GM21367 (cell line): ENCODE data around the gene OGFOD3.
"Not testable (repeated sequence)": the region's sequence is repeated elsewhere in the genome, so short reads cannot be mapped to it uniquely, and the experiment has no call there.

Source experiments
- ATAC-seq: cut with Tn5 transposase; IDR thresholded peaks from one replicate; pipeline ENCODE4 v1.9.1; 2021; ENCODE audit not compliant: unreplicated experiment

Gene OGFOD3

GRCh38 chr17:82435601-82436583, 17.5 kb upstream of the OGFOD3 start:
- no peak for ATAC-seq

DNA sequence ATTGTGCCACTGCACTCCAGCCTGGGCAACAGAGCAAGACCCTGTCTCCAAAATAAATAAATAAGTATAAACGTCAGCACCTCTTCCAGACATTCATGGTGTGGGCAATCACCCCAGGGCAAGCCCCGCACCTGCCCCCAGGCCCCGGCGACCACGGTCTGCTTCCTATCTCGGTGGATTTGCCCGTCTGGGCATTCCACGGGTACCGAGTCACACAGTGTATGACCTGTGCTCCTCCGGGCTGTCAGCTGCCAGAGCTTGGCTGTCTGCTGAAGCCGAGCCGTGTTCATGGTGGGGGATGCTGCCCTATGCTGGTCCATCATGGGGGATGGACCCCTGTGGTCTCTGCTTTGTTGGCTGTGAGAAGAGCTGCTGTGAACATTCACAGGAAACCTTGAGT, 16.7 kb upstream of the OGFOD3 start:
- ATAC-seq: no peak

DNA sequence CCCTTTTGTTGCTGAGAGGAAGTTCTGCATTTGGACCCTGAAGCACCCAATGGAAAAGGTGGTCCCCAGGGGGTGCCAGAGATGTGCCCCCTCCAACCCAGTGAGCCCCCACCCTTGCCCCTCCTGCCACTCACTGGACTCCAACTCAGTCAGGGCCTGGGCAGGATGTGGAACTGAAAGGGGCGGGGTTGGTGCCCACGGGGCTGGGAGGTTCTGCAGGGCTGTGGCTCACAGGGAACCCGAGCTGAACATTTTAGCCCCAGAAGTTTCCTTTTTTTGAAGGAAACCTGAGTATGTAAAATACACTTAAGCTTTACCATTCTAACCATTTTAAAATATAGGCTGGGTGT, 15.8 kb upstream of the OGFOD3 start:
- no peak for ATAC-seq

DNA sequence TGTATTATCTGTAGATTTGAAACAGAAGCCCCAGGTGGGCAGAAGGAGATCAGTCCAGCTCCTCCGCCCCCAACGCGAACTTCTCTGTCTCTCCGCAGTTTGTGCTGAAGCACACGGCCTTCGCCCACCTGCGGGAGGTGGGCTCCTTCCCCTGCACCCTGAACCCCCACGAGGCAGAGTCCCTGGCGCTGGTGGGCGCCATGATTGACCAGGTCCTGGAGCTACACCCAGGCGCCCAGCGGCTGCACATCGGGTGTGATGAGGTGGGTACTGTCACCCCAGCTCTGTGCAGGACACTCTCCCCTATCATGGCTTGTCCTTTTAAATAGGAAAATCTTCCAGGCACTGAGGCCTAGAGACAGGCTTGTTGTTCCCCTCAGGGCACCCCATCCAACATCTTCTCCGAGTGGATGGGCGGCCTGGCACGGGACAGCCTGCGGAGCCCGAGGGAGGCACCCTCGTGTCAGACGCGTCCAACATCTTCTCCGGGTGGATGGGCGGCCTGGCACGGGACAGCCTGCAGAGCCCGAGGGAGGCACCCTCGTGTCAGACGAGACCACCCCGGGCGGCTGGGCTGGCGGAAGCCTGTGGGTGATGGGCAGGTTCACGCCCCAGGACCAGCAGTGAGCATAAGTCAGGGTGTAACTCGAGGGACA, 15.3 kb upstream of the OGFOD3 start:
- ATAC-seq: no peak

DNA sequence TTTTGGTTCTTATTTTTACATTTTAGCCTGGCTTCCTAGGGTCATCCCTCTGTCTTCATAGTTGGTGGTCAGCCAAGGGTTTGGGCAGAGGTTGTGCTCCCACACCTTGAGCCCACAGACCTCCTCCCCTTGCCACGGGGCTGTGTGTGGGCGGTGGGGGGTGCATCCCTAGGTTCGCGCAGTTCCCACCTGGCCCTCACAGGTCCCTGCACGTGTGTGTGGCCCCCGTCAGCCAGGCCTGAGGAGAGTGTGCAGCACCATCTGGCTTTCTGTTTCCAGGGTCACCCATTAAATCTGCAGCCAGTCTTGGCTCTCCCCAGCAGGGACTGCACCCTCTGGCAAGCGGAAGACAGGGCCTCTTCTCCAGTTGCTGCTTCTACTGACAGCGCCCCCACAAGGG, 13.6 kb upstream of the OGFOD3 start:
- ATAC-seq: no peak

DNA sequence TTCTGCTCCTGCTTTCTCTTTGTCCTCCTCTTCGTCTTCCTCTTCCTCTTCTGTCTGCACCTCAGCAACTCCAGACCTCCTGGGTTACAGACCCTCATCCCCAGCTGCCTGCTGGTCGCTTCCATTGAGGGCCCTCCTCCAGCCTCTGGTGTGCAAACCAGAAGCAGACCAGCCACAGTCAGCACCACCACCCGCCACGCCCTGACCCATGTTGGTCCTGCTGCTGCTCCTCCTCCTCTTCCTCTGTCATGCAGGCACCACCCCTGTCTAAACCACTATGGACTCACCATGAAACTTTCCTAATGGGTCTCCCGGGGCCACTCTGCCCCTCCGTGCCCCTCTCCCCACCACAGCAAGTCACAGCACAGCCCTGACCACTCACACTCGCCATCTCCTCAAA, 11.4 kb upstream of the OGFOD3 start:
- no peak for ATAC-seq

DNA sequence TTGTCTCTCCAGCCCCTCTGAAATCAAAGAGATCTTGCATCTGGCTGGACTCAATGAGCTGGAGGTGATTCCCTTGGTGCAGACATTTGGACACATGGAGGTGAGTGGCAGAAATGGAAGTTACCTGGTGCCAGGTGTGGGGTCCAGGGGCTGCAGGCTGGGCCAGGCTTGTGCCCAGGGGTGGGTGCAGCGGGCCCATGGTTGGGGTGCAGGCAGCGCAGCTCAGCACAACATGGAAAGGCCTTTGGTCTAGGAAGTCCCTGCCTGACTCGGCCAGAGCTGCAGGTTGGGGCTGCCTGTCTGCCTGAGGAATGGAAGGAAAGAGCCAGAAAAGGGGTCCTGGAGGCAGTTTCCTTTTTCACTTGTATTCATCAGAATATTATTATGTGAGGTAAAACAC, 10.2 kb upstream of the OGFOD3 start:
- ATAC-seq: no peak

DNA sequence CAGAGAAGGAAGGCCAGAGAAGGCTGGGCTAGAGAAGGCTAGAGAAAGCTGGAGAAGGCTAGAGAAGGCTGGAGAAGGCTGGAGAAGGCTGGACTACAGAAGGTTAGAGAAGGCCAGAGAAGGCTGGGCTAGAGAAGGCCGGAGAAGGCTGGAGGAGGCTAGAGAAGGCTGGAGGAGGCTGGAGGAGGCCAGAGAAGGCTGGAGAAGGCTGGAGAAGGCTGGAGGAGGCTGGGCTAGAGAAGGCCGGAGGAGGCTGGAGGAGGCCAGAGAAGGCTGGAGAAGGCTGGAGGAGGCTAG, 6.4 kb upstream of the OGFOD3 start:
- ATAC-seq: no peak

DNA sequence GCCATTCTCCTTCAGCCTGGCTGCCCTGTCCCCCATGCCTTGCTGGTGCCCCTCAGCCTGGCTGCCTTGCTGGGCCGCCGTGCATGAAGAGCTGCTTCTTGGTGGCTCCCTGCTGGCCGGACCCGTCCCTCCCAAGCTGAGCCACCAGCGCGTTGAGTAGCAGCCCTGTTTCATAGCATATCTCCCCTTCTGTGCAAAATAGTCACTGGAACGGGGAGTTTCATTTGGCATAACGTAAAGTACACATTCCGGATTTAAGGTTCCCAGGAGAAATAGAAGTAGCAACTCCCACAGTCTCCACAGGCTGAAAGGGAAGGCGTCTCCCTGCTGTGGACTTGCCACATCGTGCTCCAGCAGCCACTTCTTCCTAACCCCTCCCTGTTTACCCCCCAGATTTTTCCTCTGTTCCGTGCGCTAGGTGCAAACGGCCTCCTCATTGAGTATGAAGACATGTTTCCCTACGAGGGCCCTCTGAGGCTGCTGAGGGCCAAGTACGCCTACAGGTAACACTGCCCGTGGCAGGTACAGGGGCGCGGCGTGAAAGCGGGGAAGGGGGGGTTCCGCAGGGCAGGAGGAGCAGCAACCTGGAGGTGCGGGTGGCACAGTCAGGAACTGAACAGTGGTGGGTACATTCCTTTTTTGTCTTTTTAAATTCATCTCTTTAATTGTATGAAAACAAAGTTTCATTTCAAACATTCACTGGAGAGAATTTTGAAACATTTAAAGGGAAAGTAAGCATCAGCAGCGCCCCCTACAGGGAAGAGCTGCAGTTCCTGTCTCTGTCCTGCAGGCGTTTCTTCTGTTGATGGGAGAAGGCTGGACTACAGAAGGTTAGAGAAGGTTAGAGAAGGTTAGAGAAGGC, 5.8 kb upstream of the OGFOD3 start:
- no peak for ATAC-seq

- ATAC-seq: no peak
These were observed 1.2 kb upstream of the OGFOD3 start for GRCh38 chr17:82419540-82419939.

DNA sequence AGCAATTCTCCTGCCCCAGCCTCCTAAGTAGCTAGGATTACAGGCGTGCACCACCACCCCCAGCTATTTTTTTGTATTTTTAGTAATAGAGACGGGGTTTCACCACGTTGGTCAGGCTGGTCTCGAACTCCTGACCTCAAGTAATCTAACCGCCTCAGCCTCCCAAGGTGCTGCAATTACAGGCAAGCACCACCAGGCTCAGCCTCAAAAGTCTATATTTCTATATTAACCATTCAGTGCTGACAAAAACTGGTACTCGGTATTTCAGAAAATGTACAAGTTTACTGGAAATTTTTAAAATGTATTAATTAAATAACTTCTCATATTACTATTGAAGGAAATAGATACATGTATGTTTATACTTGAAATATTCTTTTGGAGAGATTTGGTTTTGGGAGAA, 1.6 kb downstream of the OGFOD3 start:
- no peak for ATAC-seq

- ATAC-seq: no peak
These were observed 2.1 kb downstream of the OGFOD3 start for GRCh38 chr17:82416264-82416663.

GRCh38 chr17:82415786-82416185, 2.6 kb downstream of the OGFOD3 start:
- no peak for ATAC-seq

DNA sequence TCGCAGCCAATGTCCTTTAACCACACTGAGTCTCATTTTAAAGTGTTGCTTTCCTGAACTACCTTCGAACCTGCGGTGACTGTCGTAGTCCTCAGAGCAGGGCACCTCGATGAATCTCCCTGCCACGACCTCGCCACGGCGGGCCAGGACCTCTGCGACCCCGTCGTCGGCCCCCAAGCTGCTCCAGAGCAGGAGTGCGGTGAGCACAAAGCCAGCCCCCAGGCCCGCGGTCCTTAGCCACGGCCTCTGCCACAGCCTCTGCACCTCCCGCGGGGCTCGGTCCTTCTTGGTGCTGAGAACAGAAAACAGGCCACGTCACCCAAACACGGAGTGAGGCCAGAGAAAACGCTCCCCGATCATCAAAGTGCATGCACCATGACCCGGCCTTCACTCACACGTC, 3.0 kb downstream of the OGFOD3 start:
- ATAC-seq: no peak

- ATAC-seq: no peak
These were observed 3.7 kb downstream of the OGFOD3 start for GRCh38 chr17:82414548-82415281.

DNA sequence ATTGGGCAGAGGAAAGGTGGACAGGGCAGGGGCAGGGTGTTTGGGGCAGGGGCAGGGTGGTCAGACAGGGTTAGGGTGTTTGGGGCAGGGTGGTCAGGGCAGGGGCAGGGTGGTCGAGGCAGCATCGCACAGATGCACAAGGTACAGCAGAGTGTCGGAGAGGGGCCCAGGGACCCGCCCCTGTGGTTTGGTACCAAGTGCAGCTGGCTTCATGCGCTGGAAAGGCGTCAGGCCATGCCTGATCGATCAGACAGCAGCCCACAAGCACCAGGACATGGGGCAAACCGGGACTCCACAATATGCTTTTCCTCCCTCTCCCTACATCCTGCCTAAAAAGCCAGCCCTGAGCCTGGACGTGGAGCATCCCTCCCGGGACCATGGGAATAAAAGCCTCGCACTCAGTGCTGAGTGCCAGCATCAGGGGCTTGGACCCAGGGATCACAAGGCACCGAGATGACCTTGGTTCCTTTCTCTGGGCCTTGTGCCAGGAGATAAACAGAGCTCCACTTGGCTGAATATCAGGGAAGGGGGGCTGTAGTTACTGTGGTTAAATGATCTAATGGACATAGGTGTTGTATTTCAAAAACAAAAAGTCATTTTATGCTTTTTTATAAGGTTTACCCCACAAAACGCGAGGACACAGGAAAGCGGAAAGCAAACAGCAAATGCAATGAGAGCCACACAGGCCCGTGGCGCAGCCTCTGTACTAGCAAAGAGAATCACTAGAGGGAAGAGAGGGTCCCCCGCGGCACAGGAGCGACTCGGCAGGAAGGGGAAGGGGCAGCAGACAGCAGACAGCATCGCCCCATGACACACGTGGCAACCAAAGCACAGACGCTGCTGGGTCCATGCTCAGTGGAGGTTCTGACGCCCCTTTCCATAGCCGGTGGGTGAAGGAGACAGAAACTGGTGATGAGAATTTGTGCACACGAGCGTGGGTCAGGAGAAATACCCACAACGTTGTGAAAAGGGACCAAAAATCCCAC, 5.6 kb downstream of the OGFOD3 start:
- no peak for ATAC-seq

DNA sequence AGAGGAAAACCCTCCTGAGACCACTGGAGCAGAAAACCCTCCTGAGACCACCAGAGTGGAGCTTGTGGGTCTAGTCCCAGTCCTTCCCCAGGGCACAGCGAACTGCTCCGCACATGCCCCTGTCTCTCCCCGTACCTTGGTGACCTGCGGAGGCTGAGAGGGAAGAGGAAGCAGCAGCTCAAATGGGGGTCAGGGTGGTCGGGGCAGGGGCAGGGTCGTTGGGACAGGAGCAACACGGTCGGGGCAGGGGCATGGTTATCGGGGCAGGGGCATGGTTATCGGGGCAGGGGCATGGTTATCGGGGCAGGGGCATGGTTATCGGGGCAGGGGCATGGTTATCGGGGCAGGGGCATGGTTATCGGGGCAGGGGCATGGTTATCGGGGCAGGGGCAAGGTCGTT, 6.3 kb downstream of the OGFOD3 start:
- ATAC-seq: not testable (repeated sequence)

- no peak for ATAC-seq
These were observed 6.9 kb downstream of the OGFOD3 start for GRCh38 chr17:82411396-82412053.

DNA sequence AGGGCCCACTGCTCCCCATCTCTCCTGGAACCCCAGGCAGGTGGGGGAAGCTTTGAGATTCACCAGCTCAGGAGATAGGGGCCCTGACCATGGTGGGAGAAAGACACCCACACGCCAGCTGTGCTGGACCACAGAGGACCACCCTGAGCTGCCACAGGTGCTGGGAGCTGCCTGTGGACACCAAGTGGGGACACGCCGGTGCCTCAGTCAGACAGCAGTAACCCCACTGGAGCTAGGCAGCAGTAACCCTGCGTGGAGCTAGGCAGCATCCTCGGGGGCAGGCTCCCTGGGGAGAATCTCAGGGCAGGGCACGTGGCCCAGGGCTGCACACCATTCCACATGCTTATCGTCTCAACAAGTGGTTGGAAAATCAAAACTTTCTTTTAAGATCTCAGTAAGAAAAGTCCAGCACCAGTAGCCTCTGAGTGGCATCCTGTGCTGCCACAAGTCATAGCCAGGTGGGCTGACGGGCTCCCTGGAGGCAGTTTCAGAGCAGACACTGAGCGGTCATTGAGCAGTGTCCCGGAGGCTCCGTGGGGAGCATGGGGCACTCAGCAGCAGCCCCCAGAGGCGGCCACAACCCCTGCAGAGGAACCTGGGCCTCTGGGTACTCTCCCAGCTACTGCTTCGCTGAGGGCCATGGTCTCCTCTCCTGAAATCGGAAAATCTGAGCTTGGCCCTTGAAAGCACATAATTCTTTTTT, 8.2 kb downstream of the OGFOD3 start:
- no peak for ATAC-seq
